NCI-H2196 (cell line): ENCODE data around the gene KRTAP10-5.
"Not testable (repeated sequence)": the region's sequence is repeated elsewhere in the genome, so short reads cannot be mapped to it uniquely, and the experiment has no call there.

Experiments used
- DNase-seq: peaks from one replicate; lab custom pipeline; 2025; ENCODE audit not compliant: unreplicated experiment; lab: John Stamatoyannopoulos, UW

Gene KRTAP10-5

DNA sequence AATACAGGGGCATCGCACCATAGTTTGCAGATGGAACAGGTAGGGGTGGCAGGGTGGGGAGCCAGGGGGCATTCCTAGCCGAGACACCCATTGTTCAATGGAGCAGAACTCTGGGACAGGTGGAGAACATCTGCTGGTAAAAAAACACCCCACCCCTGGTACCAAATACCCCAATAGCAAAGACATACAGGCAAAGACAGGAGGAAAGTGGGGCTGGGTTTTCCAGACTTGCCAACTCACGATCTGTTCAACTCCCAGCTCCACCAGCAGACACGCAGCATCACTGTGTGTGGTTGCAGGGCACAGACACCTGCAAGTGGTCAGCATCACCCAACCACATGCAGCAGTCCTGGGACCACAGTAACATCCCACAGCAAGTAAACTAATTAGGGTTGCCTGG lies 31.1 kb upstream of the KRTAP10-5 start:
- no peak for DNase-seq

DNA sequence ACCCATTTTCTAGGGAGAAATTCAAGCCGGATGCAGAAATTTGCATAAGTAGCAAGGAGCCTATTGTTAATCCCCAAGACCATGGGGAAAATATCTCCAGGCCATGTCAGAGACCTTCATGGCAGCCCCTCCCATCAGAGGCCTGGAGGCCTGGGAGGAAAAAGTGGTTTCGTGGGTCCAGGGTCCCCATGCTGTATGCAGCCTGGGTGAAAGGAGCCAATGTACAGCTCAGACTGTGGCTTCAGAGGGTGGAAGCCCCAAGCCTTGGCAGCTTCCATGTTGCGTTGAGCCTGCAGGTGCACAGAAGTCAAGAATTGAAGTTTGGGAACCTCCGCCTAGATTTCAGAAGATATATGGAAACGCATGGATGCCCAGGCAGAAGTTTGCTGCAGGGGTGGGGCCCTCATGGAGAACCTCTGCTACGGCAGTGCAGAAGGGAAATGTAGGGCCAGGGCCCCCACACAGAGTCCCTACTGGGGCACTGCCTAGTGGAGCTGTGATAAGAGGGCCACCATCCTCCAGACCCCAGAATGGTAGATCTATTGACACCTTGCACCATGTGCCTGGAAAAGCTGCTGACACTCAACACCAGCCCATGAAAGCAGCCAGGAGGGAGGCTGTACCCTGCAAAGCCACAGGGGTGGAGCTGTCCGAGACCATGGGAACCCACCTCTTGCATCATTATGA lies 29.9 kb upstream of the KRTAP10-5 start:
- DNase-seq: not testable (repeated sequence)

DNA sequence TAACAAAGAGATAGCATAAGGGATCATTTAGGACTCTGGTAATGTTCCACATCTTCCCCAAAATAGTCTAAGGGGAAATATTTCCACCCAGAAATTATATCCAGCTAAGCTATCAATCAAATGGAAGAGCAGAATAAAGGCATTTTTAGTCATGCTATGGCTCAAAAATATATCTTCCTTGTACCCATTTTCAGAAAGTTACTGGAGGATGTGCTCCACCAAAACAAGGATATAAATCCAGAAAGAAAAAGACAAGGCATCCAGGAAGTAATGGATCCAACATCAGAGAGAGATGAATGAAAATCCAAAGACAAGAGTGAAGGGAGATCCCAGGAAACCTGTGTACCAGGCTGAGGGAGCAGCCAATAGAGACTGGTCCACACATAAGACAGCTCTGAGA lies 28.8 kb upstream of the KRTAP10-5 start:
- no peak for DNase-seq

DNA sequence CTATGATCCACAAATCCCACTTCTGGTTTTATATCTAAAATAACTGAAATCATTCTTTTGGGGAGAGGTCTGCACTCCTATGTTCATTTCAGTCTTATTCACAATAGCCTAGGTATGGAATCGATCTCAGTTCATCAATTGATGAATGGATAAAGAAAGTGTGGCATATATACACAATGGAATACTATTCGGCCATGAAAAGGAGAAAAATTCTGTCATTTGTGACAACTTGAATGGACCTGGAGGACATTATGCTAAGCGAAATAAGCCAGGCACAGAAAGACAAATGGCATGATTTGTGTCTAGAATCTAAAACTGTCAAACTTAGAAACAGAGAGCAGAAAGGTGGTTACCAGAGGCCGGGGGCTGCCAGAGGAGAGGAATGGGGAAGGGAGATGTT lies 26.1 kb upstream of the KRTAP10-5 start:
- DNase-seq: no peak

GRCh38 chr21:44603911-44604310 lies 23.5 kb upstream of the KRTAP10-5 start:
- no peak for DNase-seq

DNA sequence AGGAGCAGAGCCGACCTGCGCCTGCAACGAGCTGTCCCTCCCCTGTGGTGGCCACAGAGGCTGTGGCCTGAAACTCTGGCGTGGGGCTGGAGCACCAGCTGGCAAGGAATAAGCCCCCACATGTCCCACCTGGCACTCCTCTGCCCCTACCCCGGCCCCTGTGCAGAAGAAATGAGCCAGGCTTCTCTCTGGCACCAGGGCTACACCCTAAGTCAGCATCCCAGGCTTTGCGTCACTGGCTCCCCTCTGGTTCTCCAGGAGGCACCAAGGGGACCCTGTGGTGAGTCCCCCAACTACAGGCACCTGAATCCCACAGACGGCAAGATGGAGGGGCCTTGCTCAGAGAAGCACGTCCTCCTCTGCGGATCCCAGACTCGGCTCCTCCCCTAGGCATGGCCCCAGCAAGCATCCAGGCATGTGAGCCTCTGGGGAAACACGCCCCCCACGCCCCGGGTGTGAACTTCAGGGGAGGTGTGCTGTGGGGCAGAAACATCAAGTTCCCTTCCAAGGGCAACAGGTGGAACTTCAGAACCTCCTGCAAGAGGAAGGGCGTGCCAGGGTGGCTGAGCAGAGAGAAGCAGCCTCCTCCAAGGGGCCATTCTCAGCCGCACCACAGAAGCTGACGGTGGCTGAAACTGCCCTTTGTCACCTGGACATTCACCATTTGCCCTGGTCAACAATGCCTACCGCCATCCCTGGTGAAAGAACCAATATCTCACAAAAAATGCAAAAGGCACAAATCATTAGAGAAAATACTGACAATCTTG lies 22.9 kb upstream of the KRTAP10-5 start:
- DNase-seq: no peak

DNA sequence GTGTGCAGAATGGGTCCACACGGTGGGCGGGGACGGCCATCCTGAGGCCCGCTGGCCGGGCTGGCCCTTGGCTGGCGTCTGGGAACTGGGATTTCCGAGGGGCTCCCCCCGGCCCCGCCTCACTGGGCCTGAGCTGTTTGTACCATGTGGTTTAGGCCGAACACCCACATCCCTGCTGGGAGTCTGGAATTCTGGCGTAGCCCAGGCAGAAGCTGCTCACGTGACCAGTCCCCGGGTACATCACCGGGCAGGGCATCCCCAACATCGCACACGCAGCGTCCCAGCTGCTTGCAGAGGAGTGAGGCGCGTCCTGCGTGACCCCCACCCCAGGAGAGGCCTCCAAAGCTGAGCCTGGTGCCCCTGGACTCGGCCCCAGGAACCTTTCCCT lies 22.1 kb upstream of the KRTAP10-5 start:
- no peak for DNase-seq

GRCh38 chr21:44601596-44602462 lies 21.4 kb upstream of the KRTAP10-5 start:
- no peak for DNase-seq

DNA sequence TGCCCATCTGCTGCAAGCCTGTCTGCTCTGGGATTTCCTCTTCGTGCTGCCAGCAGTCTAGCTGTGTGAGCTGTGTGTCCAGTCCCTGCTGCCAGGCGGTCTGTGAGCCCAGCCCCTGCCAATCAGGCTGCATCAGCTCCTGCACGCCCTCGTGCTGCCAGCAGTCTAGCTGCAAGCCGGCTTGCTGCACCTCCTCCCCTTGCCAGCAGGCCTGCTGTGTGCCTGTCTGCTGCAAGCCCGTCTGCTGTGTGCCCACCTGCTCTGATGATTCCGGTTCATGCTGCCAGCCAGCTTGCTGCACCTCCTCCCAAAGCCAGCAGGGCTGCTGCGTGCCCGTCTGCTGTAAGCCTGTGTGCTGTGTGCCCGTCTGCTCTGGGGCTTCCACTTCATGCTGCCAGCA lies 20.7 kb upstream of the KRTAP10-5 start:
- DNase-seq: not testable (repeated sequence)

GRCh38 chr21:44600118-44600978 lies 19.9 kb upstream of the KRTAP10-5 start, which contains the start of gene KRTAP10-7:
Gene KRTAP10-7, plus strand, starts transcription at chr21:44600597. Its CDS starts 25 bp downstream, at chr21:44600622.
- DNase-seq: not testable (repeated sequence)

DNA sequence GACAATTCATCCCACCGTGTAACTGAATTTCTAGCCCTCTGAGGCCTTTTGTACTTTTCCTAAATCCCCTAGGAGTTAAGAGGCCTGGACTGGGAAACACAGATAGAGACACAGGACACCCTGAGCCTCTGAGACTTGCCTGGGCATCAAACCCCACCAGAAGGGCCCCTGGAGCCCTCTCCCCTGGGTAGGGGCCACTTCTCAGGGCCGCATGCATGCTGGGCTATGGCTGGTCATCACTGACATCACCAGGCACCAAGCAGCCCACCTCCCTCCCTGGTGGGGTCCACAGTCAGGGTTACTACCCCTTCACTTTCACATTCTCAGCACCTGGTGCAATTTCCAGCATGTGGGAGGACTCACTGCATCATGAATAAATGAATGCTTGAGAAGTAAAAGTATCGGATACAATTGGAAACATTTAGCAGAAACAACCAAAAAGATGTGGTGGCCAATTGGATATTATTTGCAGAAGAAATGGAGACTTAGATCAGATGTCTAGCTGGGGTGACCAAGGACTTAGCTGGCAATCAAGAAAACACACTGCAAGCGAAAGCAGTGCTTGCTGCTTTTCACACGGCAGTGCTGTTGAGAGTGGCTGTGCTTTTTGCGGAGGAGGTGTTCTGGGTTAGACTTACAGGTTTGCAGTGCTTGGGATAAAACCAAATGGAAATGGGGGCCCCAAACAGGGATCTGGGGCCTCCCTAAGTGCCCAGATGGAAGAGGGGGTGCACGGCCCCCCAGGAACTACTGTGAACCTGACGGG lies 19.0 kb upstream of the KRTAP10-5 start:
- DNase-seq: no peak

GRCh38 chr21:44598061-44598460 lies 17.7 kb upstream of the KRTAP10-5 start:
- DNase-seq: no peak

DNA sequence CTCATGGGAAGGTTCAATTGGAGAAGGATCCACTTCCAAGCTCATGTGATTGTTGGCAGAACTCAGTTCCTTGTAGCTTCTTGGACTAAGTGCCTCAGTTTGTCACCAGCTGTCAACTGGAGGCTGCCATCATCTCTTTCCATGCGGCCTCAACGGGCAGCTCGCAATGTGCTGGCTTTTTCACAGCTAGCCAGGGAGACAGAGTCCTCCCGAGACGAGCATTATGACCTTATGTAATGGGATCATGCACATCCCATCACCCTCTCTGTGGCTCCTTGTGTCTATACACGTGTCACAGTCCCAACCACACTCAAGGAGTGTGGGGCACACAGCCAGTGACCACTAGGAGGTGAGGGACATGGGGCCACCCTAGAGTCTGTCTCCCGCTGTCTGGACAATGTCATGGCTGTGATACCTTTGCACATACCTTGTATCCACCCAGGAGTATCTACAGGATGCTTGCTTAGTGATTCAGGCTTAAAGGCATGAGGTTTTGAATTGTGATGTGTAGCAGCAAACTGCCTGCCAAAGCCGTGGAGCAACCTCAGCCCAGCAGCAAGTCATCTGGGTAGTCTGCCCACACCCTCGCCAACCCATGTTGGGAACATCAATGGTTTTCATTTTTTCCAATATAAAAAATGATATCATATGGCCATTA lies 15.8 kb upstream of the KRTAP10-5 start:
- DNase-seq: no peak

DNA sequence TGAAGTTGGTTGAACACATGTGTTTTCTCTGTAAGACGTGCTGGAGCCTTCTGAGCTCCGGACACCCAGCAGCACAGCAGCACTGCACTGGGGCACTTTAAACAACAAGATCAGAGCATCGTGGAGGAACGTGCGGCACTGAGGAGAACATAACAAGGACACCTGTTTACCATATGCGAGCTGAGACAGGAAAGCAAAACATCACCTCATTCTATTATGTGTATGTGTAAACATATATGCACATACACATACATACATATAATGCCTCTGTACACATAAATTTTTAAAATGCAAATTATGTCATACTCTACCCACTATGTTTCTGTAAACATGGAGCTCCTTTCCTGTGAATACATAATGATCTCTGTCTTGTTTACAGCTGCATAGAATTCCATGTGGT lies 15.1 kb upstream of the KRTAP10-5 start:
- no peak for DNase-seq

DNA sequence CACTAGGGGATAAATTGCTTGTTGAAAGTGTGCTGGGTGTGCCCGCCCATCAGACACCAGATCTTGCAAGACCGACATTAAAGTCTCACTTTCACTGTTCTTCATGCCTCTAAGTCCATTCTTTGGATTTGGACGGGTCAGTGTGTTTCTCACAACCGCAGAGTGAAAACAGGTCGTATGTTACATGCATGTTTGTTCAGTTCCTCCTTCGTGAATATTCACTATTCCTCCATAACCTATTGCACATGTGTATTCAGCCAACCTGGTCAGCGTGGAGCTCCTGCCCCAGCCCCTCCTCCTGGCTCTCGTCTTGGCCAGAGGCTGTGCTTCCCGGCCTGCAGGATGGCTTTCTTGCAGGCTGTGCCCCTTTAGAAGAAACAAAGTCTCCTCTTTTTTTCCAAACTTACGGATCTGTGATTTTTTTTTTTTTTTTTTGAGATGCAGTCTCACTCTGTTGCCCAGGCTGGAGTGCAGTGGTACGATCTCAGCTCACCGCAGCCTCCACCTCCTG lies 14.1 kb upstream of the KRTAP10-5 start:
- no peak for DNase-seq

DNA sequence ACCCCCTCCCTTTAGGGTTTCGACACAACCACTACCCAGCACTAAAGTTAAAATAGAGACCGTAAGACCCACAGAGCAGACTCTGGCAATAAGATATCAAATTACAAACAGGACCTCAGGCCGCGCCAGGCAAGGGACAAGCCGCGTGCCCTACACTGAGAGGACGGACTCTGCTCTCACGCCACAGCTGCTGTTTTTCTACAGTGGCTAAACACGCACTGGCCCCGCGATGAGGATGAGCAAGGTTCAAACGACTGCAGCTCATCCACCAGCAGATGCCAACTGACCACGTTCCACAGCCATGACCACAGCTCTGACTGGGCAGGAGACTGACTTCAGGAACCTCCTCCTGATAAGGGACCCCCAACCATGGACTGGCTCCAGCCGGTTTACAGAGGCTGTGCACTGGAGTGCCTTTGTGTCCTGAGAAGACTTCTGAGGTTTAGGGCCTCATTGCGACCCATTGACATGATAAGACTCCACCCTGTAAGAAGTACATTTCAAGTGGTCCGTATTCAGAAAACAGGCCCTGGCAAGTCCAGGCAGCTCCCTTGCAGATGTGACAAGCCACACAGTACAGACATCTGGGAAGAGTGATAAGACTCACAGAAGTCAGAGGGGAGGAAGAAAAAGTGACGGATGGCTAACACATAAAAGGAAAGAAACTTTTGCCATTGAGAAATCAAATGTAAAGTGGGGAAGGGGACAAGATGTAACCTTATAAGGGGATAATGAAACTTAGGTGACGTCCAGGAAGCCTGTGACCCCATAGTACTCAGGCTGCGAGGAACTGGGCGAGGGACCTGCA lies 13.4 kb upstream of the KRTAP10-5 start:
- no peak for DNase-seq

GRCh38 chr21:44592446-44593311 lies 12.3 kb upstream of the KRTAP10-5 start, which contains the start of gene KRTAP10-6:
Gene KRTAP10-6, minus strand, starts transcription at chr21:44592505. Its CDS starts 21 bp downstream, at chr21:44592484.
- DNase-seq: no peak
